MCF 10A (cell line): ENCODE measurements around the gene SLC47A2. TPM values are rescaled to one million over a fixed set of nuclear protein-coding genes. Genes with fewer than 3 reads are reported as not detected.

Experiments
- BruUV-seq: library from RNA; stranded (reverse); fragments of 400-500 nt; replicated peaks from 2 replicates; lab custom pipeline; 2021; lab: Mats Ljungman, UMichigan
- CTCF ChIA-PET: fragments of 300-600 bp; sonication (Branson Sonifier 250); formaldehyde crosslinking; extraction: SDS; loops from one replicate; lab custom pipeline; 2021; ENCODE audit warnings: antibody characterized with exemption, inconsistent platforms; lab: Yijun Ruan, JAX
- POLR2A ChIA-PET: fragments of 300-600, 350-650 bp; sonication (Branson Sonifier 250); formaldehyde crosslinking; extraction: SDS; loops from one replicate; lab custom pipeline; 2020; ENCODE audit warnings: antibody characterized with exemption, inconsistent platforms; lab: Yijun Ruan, JAX
- DNase-seq: peaks from one replicate; pipeline ENCODE4 v3.0.0-alpha.2; 2018; ENCODE audit not compliant: unreplicated experiment
- H3K27ac Mint-ChIP-seq: one replicate; pipeline ENCODE4 v1.8.0; 2022; ENCODE audit warnings: mild to moderate bottlenecking, low read depth, mixed read lengths; ENCODE audit not compliant: unreplicated experiment
- H3K27me3 Mint-ChIP-seq: one replicate; pipeline ENCODE4 v1.8.0; 2022; ENCODE audit warnings: mixed read lengths; ENCODE audit not compliant: insufficient read depth, unreplicated experiment
- H3K36me3 Mint-ChIP-seq: one replicate; pipeline ENCODE4 v1.8.0; 2022; ENCODE audit warnings: mild to moderate bottlenecking, moderate library complexity, mixed read lengths; ENCODE audit not compliant: insufficient read depth, unreplicated experiment
- H3K4me1 Mint-ChIP-seq: one replicate; pipeline ENCODE4 v1.8.0; 2022; ENCODE audit warnings: mixed read lengths; ENCODE audit not compliant: insufficient read depth, unreplicated experiment
- H3K4me3 Mint-ChIP-seq: one replicate; pipeline ENCODE4 v1.8.0; 2022; ENCODE audit warnings: mild to moderate bottlenecking, moderate library complexity, mixed read lengths; ENCODE audit not compliant: unreplicated experiment
- H3K9me3 Mint-ChIP-seq: one replicate; pipeline ENCODE4 v1.8.0; 2022; ENCODE audit warnings: mixed read lengths; ENCODE audit not compliant: unreplicated experiment
- intact Hi-C: fragments of 100-400 bp; cut with micrococcal nuclease; formaldehyde crosslinking; loops from 2 replicates; pipeline ENCODE4 v1.14.1; 2022
- total RNA-seq: library from RNA; stranded (reverse); gene quantifications from 2 replicates; pipeline ENCODE4 v1.2.3, GENCODE V29; 2022
- TF ChIP-seq, protein P1 (sequence below): fragments of 200-600 bp; IDR thresholded peaks from one replicate; pipeline ENCODE4 v1.8.0; 2022; ENCODE audit warnings: antibody characterized with exemption, mild to moderate bottlenecking; ENCODE audit not compliant: unreplicated experiment

Gene SLC47A2
- total RNA-seq, 1 experiment from 2014 or later: 0.54 TPM

DNA sequence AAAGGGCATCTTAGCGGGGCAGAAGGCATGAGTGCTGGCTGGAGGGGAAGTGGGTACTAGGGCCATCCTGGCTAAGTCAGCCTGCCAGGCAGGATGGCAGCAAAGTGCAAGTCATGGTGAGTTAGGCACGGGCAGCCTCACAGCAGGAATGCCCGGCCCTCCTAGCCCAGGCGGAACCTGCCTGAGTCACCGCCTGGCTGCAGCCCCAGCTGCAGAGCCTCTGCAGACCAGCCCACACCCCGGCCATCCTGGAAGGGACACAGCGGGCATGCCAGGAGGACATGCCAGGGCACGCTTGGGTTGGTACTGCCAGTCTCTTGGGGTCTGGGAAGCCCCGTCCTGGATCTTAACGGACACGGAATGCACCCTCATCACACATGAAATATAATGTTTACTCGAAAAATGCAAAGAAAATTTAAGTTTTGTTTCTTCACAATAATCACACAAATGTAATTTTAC is 36.7 kb upstream of the SLC47A2 start:
- Mint-ChIP-seq H3K36me3 (no peaks in the 10 kb centered on the region), H3K27ac (peak overlapping the region; percentile 79), H3K9me3 (no peaks in the 10 kb centered on the region), H3K27me3 (no peaks in the 10 kb centered on the region), H3K4me3 (peak overlapping the region; percentile 9), H3K4me1 (peaks cover 55% of the 10 kb centered on the region)
- TF ChIP-seq, protein P1, sequence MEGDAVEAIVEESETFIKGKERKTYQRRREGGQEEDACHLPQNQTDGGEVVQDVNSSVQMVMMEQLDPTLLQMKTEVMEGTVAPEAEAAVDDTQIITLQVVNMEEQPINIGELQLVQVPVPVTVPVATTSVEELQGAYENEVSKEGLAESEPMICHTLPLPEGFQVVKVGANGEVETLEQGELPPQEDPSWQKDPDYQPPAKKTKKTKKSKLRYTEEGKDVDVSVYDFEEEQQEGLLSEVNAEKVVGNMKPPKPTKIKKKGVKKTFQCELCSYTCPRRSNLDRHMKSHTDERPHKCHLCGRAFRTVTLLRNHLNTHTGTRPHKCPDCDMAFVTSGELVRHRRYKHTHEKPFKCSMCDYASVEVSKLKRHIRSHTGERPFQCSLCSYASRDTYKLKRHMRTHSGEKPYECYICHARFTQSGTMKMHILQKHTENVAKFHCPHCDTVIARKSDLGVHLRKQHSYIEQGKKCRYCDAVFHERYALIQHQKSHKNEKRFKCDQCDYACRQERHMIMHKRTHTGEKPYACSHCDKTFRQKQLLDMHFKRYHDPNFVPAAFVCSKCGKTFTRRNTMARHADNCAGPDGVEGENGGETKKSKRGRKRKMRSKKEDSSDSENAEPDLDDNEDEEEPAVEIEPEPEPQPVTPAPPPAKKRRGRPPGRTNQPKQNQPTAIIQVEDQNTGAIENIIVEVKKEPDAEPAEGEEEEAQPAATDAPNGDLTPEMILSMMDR: no peak
- DNase-seq: peak; percentile 97
- intact Hi-C loops: loop anchor here (1.0 to 5.0 kb wide), 4 partner anchors 26 to 376 kb away; partner anchors contain the start of gene MAPK7
- POLR2A ChIA-PET: interaction anchor here (0.6 to 13.0 kb wide), 23 partner anchors 10 to 378 kb away, joined by 3 to 311 read pairs (median 4); partner anchors contain the start of genes ALDH3A2 and SLC47A2
- BruUV-seq: no TSS peak
- CTCF ChIA-PET: interaction anchor here (0.7 to 6.1 kb wide), 25 partner anchors 8 to 421 kb away, joined by 3 to 46 read pairs (median 6); partner anchors contain the start of genes ALDH3A2 and B9D1

GRCh38 chr17:19752216-19753050 is 36.0 kb upstream of the SLC47A2 start:
- TSS peak; percentile 78 for BruUV-seq
- H3K4me1 Mint-ChIP-seq: peaks cover 62% of the 10 kb centered on the region
- POLR2A ChIA-PET: interaction anchor here (0.8 to 13.0 kb wide), 23 partner anchors 10 to 1909 kb away, joined by 3 to 311 read pairs (median 5); partner anchors contain the start of genes ALDH3A2, MAPK7 and SLC47A2
- H3K4me3 Mint-ChIP-seq: peak overlapping the region; percentile 9
- TF ChIP-seq, protein P1: no peak
- H3K27ac Mint-ChIP-seq: peak overlapping the region; percentile 79
- H3K27me3 Mint-ChIP-seq: no peaks in the 10 kb centered on the region
- H3K36me3 Mint-ChIP-seq: no peaks in the 10 kb centered on the region
- H3K9me3 Mint-ChIP-seq: no peaks in the 10 kb centered on the region
- CTCF ChIA-PET: interaction anchor here (0.6 to 6.1 kb wide), 19 partner anchors 7 to 478 kb away, joined by 3 to 46 read pairs (median 8); partner anchors contain the start of genes ALDH3A2 and B9D1
- DNase-seq: peak; percentile 81
- intact Hi-C loops: loop anchor here (1.0 to 5.0 kb wide), 4 partner anchors 25 to 375 kb away; partner anchors contain the start of gene MAPK7

DNA sequence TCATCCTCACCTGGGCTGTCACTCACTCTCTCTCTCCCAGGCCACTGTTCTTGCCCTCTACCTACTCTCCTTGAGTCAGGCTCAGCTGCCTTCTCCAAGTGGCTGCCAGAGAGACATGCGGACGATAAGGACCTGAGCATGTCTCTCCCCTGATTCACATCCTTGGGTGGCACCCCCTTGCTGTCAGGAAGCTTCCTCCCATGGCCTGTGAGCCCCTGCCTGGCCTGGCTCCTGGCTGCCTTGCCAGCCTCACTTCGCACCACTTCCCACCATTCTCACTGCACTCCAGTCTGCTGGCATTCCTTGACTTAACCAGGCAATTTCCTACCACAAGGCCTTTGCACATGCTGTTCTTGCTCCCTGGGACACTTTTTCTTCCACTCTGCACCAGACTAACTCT is 34.5 kb upstream of the SLC47A2 start:
- peaks cover 5% of the 10 kb centered on the region for H3K36me3 Mint-ChIP-seq
- H3K9me3 Mint-ChIP-seq: no peaks in the 10 kb centered on the region
- TF ChIP-seq, protein P1: no peak
- H3K4me1 Mint-ChIP-seq: peaks cover 71% of the 10 kb centered on the region
- CTCF ChIA-PET: interaction anchor here (0.5 to 4.3 kb wide), 5 partner anchors 12 to 154 kb away, joined by 3 to 46 read pairs (median 8); partner anchors contain the start of gene ALDH3A2
- H3K4me3 Mint-ChIP-seq: peak overlapping the region; percentile 32
- H3K27me3 Mint-ChIP-seq: no peaks in the 10 kb centered on the region
- intact Hi-C loops: loop anchor here (5.0 kb wide), 1 partner anchor 374 kb away; the partner anchor contains the start of gene MAPK7
- DNase-seq: peak; percentile 31
- POLR2A ChIA-PET: interaction anchor here (1.6 to 13.0 kb wide), 6 partner anchors 9 to 102 kb away, joined by 3 to 311 read pairs (median 95); partner anchors contain the start of genes ALDH3A2 and SLC47A2
- peak overlapping the region; percentile 79 for H3K27ac Mint-ChIP-seq
- no TSS peak for BruUV-seq
